Activated CD8-positive, alpha-beta memory T cell treated with anti-CD3 and anti-CD28 coated beads, Interleukin-2, amount 50 U/mL, for 24 hours (primary cell): Measurements from ENCODE around the gene ZDHHC18.
"Not testable (repeated sequence)": the region's sequence is repeated elsewhere in the genome, so short reads cannot be mapped to it uniquely, and the experiment has no call there.

Experiments
- DNase-seq: peaks from one replicate; pipeline ENCODE4 v3.0.0-alpha.2; 2020; ENCODE audit errors: extremely low read depth

The ZDHHC18 gene

GRCh38 chr1:26858891-26859640 is 32.6 kb downstream of the ZDHHC18 start:
- DNase-seq: no peak

GRCh38 chr1:26861286-26861701 is 34.8 kb downstream of the ZDHHC18 start:
- no peak for DNase-seq

- no peak for DNase-seq
Measured at GRCh38 chr1:26861889-26862378, 35.4 kb downstream of the ZDHHC18 start.

GRCh38 chr1:26862781-26863684 is 36.5 kb downstream of the ZDHHC18 start, which contains the start of gene SFN:
SFN (plus strand) TSS chr1:26863149; CDS start chr1:26863213, 64 bp downstream.
- no peak for DNase-seq

- DNase-seq: no peak
Measured at GRCh38 chr1:26863685-26864077, 37.2 kb downstream of the ZDHHC18 start.

GRCh38 chr1:26864610-26865480 is 38.4 kb downstream of the ZDHHC18 start:
- DNase-seq: peak; percentile 84

GRCh38 chr1:26873097-26873496 is 46.6 kb downstream of the ZDHHC18 start:
- not testable (repeated sequence) for DNase-seq

- DNase-seq: no peak
Measured at GRCh38 chr1:26874896-26875295, 48.4 kb downstream of the ZDHHC18 start.

- no peak for DNase-seq
Measured at GRCh38 chr1:26877326-26877725, 50.8 kb downstream of the ZDHHC18 start.

GRCh38 chr1:26879793-26880192 is 53.3 kb downstream of the ZDHHC18 start:
- DNase-seq: no peak

GRCh38 chr1:26881611-26882010 is 55.1 kb downstream of the ZDHHC18 start:
- DNase-seq: not testable (repeated sequence)

GRCh38 chr1:26882696-26883463 is 56.4 kb downstream of the ZDHHC18 start:
- no peak for DNase-seq

GRCh38 chr1:26887125-26887524 is 60.6 kb downstream of the ZDHHC18 start:
- no peak for DNase-seq

GRCh38 chr1:26888231-26888630 is 61.7 kb downstream of the ZDHHC18 start:
- DNase-seq: no peak

GRCh38 chr1:26889551-26890466 is 63.3 kb downstream of the ZDHHC18 start, which contains the start of gene GPN2:
GPN2 (minus strand) TSS chr1:26890283; CDS start chr1:26890096, 187 bp downstream.
- DNase-seq: peak; percentile 47

GRCh38 chr1:26890467-26890796 is 63.9 kb downstream of the ZDHHC18 start:
- DNase-seq: no peak

- DNase-seq: no peak
Measured at GRCh38 chr1:26894263-26894662, 67.8 kb downstream of the ZDHHC18 start.

GRCh38 chr1:26897351-26897750 is 70.9 kb downstream of the ZDHHC18 start:
- no peak for DNase-seq

- no peak for DNase-seq
Measured at GRCh38 chr1:26900001-26900814, 73.7 kb downstream of the ZDHHC18 start, which contains the start of gene GPATCH3. GPATCH3 (minus strand) TSS chr1:26900467; CDS start chr1:26900442, 25 bp downstream.
